Left renal cortex interstitium (tissue), 4 donors: ENCODE data around the gene MAP3K4. TPM values are rescaled to one million over a fixed set of nuclear protein-coding genes. Genes with fewer than 3 reads are reported as not detected.

Source experiments
- DNase-seq, 4 donors: peaks; one replicate each; pipeline ENCODE4 v3.0.0-alpha.2; 2013; ENCODE audit warnings: low read depth in 4 of 4, low spot score in 2 of 4, missing footprints in 1 of 4
- polyA plus RNA-seq, 4 donors: library from polyadenylated mRNA; unstranded; fragments of 120-200 nt; gene quantifications; one replicate each; pipeline ENCODE4 v1.2.1, GENCODE V29; 2013; ENCODE audit not compliant: insufficient read length in 4 of 4

The MAP3K4 gene
- polyA plus RNA-seq, 4 donors = 25.2 to 47.2 (median 39.5) TPM

- DNase-seq = no peak
Observed at GRCh38 chr6:161138543-161139303, 147.2 kb downstream of the MAP3K4 start.

GRCh38 chr6:161139304-161139765, 147.8 kb downstream of the MAP3K4 start:
- no peak for DNase-seq

GRCh38 chr6:161139766-161140553, 148.4 kb downstream of the MAP3K4 start:
- no peak for DNase-seq

- DNase-seq = no peak
Observed at GRCh38 chr6:161140554-161140875, 148.9 kb downstream of the MAP3K4 start.

GRCh38 chr6:161141173-161141572, 149.6 kb downstream of the MAP3K4 start:
- no peak for DNase-seq

- DNase-seq = no peak
Observed at GRCh38 chr6:161142957-161143296, 151.4 kb downstream of the MAP3K4 start.

GRCh38 chr6:161143663-161144430, 152.3 kb downstream of the MAP3K4 start:
- DNase-seq = no peak

- DNase-seq = no peak
Observed at GRCh38 chr6:161150136-161150535, 158.6 kb downstream of the MAP3K4 start.

- DNase-seq = no peak
Observed at GRCh38 chr6:161150566-161150965, 159.0 kb downstream of the MAP3K4 start.

GRCh38 chr6:161151059-161151645, 159.6 kb downstream of the MAP3K4 start:
- DNase-seq = no peak

GRCh38 chr6:161151660-161152526, 160.3 kb downstream of the MAP3K4 start:
- DNase-seq = no peak

GRCh38 chr6:161152527-161152862, 160.9 kb downstream of the MAP3K4 start:
- DNase-seq = no peak

- no peak for DNase-seq
Observed at GRCh38 chr6:161152907-161153662, 161.5 kb downstream of the MAP3K4 start.

GRCh38 chr6:161153725-161154124, 162.2 kb downstream of the MAP3K4 start:
- DNase-seq = no peak

- no peak for DNase-seq
Observed at GRCh38 chr6:161154796-161155335, 163.3 kb downstream of the MAP3K4 start.

- DNase-seq = no peak
Observed at GRCh38 chr6:161161121-161161520, 169.6 kb downstream of the MAP3K4 start.

GRCh38 chr6:161161889-161162624, 170.5 kb downstream of the MAP3K4 start:
- no peak for DNase-seq

GRCh38 chr6:161162722-161163121, 171.2 kb downstream of the MAP3K4 start:
- DNase-seq = no peak
